OCI-LY7 (cell line): ENCODE data around the gene SASH1. TPM values are rescaled to one million over a fixed set of nuclear protein-coding genes. Genes with fewer than 3 reads are reported as not detected.

Experiments used
- BruUV-seq: library from RNA; stranded (reverse); fragments of 400-500 nt; replicated peaks from 2 replicates; lab custom pipeline; 2021; lab: Mats Ljungman, UMichigan
- CTCF ChIA-PET: fragments of 300-600 bp; sonication (Branson Sonifier 250); formaldehyde crosslinking; loops from one replicate; lab custom pipeline; 2022; ENCODE audit warnings: antibody characterized with exemption; ENCODE audit not compliant: unreplicated experiment; lab: Charles Lee
- POLR2A ChIA-PET: fragments of 300-600 bp; sonication (Branson Sonifier 250); formaldehyde crosslinking; loops from one replicate; lab custom pipeline; 2022; ENCODE audit warnings: antibody characterized with exemption; lab: Charles Lee
- DNase-seq: peaks from one replicate; pipeline ENCODE4 v3.0.0-alpha.2; 2015; ENCODE audit warnings: low spot score
- H2AFZ ChIP-seq: fragments of 200-600 bp; sonication (generic), shearing (Covaris generic); 2 replicates; pipeline ENCODE4 v1.6.1; 2014; ENCODE audit warnings: mild to moderate bottlenecking, antibody characterized with exemption, low read length, moderate library complexity
- H3K27ac ChIP-seq: fragments of 200-600 bp; sonication (generic); 2 replicates; pipeline ENCODE4 v1.5.1; 2014; ENCODE audit warnings: mixed run types, low read depth, mild to moderate bottlenecking, moderate library complexity, low read length, inconsistent platforms; ENCODE audit not compliant: poor library complexity, severe bottlenecking
- H3K36me3 ChIP-seq: fragments of 200-600 bp; sonication (generic); 2 replicates; pipeline ENCODE4 v1.6.1; 2014; ENCODE audit warnings: mild to moderate bottlenecking, antibody characterized with exemption, low read length, moderate library complexity, mixed read lengths; ENCODE audit not compliant: insufficient read depth
- H3K4me1 ChIP-seq: fragments of 200-600 bp; sonication (generic); 2 replicates; pipeline ENCODE4 v1.5.1; 2014; ENCODE audit warnings: mild to moderate bottlenecking, low read length; ENCODE audit not compliant: insufficient read depth, poor library complexity, severe bottlenecking
- H3K4me2 ChIP-seq: fragments of 200-600 bp; sonication (generic); 2 replicates; pipeline ENCODE4 v1.6.1; 2014; ENCODE audit warnings: mild to moderate bottlenecking, low read length
- H3K4me3 ChIP-seq: fragments of 200-600 bp; sonication (generic); 2 replicates; pipeline ENCODE4 v1.5.1; 2014; ENCODE audit warnings: mild to moderate bottlenecking, low read depth, low read length; ENCODE audit not compliant: poor library complexity, severe bottlenecking
- H3K79me2 ChIP-seq: fragments of 200-600 bp; sonication (generic); 2 replicates; pipeline ENCODE4 v1.6.1; 2016; ENCODE audit warnings: low read depth, mild to moderate bottlenecking, low read length, moderate library complexity, mixed read lengths; ENCODE audit not compliant: insufficient read depth
- H3K9me2 ChIP-seq: fragments of 200-600 bp; sonication (generic); 2 replicates; pipeline ENCODE4 v1.6.1; 2016; ENCODE audit warnings: mild to moderate bottlenecking, low read length, mixed read lengths; ENCODE audit not compliant: insufficient read depth
- H3K9me3 ChIP-seq: fragments of 200-600 bp; sonication (generic); 2 replicates; pipeline ENCODE4 v1.6.1; 2014; ENCODE audit warnings: mild to moderate bottlenecking, mixed run types, low read length, mixed read lengths
- H4K20me1 ChIP-seq: fragments of 200-600 bp; sonication (generic); 2 replicates; pipeline ENCODE4 v1.6.1; 2014; ENCODE audit warnings: mild to moderate bottlenecking, antibody characterized with exemption, low read length, moderate library complexity, mixed read lengths; ENCODE audit not compliant: insufficient read depth
- EZH2phosphoT487 ChIP-seq: fragments of 200-600 bp; sonication (generic); IDR thresholded peaks from 2 replicates; pipeline ENCODE4 v1.6.1; 2018; ENCODE audit warnings: low read depth, borderline replicate concordance, mild to moderate bottlenecking, mixed run types, antibody characterized with exemption, low read length, moderate library complexity, mixed read lengths
- intact Hi-C: fragments of 100-400 bp; cut with micrococcal nuclease; formaldehyde crosslinking; loops from one replicate; pipeline ENCODE4 v1.10.0; 2022; ENCODE audit not compliant: unreplicated experiment
- total RNA-seq, 2 experiments: library from RNA; depleted of rRNA in 1 of 2; stranded (reverse); fragments of >200 nt in 1 of 2; shearing (Covaris generic) in 1 of 2; gene quantifications; 2 replicates each; pipeline ENCODE4 v1.2.3, GENCODE V29; 2014 to 2022
- TF ChIP-seq, protein P1 (sequence below): fragments of 200-600 bp; sonication (generic); conservative IDR thresholded peaks from 2 replicates; pipeline ENCODE4 v1.5.1; 2014; ENCODE audit warnings: mild to moderate bottlenecking, antibody characterized with exemption, low read length, moderate library complexity, mixed read lengths

Gene SASH1
- total RNA-seq, 2 experiments from 2014 or later = not detected

DNA sequence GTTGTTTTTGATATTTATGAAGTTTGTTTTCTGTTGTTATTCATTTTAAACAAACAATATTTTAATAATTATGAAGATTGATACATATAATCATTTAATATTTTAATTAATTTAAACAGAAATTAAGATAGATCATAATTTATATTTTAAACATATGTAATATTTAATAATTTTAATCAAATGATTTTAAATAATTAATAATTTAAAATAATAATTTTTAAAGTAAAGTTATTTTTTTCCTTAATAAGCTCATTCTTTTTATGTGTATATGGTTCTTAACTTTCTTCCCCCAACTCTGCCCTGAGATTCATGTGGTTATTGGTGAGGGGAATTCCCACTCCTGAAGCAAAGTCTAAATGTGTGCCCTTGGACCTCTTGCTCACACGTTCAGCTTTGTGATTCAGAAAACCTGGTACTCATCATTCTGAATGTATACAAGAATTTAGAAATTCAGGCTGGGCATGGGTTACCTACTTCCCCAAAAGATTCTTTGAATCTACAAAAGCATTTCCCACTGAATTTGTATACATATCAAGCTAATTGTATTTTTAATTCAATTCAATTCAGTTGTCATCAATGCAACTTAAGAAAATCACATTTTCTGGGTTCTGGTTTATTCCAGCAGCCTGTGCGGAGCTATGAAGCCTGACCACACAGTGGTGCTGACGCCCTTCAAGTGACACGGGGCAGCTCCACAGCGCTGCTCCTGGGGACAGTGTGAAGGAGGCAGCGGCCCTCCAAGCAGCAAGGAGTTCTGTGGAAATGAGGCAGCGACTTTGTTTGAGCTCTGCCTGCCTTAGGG is 235.2 kb downstream of the SASH1 start:
- Histone ChIP-seq H3K4me1 (no peaks in the 10 kb centered on the region), H3K9me2 (no peaks in the 10 kb centered on the region), H3K79me2 (no peaks in the 10 kb centered on the region), H2AFZ (no peak overlapping the region), H3K36me3 (no peaks in the 10 kb centered on the region), H3K27ac (no peak overlapping the region), H3K4me2 (no peak overlapping the region), H3K4me3 (no peak overlapping the region), H3K9me3 (no peaks in the 10 kb centered on the region), H4K20me1 (no peaks in the 10 kb centered on the region)
- intact Hi-C loops = loop anchor here (1.0 to 2.0 kb wide), 4 partner anchors 122 to 451 kb away; no protein-coding TSS in a partner anchor
- no peak for TF ChIP-seq EZH2phosphoT487
- TF ChIP-seq, protein P1, sequence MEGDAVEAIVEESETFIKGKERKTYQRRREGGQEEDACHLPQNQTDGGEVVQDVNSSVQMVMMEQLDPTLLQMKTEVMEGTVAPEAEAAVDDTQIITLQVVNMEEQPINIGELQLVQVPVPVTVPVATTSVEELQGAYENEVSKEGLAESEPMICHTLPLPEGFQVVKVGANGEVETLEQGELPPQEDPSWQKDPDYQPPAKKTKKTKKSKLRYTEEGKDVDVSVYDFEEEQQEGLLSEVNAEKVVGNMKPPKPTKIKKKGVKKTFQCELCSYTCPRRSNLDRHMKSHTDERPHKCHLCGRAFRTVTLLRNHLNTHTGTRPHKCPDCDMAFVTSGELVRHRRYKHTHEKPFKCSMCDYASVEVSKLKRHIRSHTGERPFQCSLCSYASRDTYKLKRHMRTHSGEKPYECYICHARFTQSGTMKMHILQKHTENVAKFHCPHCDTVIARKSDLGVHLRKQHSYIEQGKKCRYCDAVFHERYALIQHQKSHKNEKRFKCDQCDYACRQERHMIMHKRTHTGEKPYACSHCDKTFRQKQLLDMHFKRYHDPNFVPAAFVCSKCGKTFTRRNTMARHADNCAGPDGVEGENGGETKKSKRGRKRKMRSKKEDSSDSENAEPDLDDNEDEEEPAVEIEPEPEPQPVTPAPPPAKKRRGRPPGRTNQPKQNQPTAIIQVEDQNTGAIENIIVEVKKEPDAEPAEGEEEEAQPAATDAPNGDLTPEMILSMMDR = peak; percentile 93
- no TSS peak for BruUV-seq
- CTCF ChIA-PET = interaction anchor here (1.5 kb wide), 2 partner anchors 10 to 448 kb away, joined by 4 to 6 read pairs; no protein-coding TSS in a partner anchor
- POLR2A ChIA-PET = interaction anchor here (0.6 to 1.4 kb wide), 9 partner anchors 29 to 537 kb away, joined by 3 to 6 read pairs (median 3); no protein-coding TSS in a partner anchor
- DNase-seq = peak; percentile 69

DNA sequence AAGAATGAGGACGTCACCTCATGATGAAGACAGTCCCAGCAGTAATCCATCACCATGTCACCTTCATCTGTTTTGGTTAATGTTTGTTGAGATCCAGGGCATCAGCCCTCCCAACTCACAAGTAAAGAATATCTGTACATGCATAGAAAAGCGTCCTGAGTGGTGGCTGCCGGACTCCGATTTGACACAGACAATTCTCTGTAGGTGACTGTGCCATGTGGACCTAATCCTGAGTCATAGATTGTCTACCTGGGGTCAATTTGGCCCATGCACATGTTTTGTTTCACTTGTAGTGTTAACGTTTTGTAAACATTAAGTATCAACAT is 235.8 kb downstream of the SASH1 start:
- no peak for DNase-seq
- intact Hi-C loops = loop anchor here (1.0 to 2.0 kb wide), 4 partner anchors 122 to 450 kb away; no protein-coding TSS in a partner anchor
- Histone ChIP-seq H3K9me3 (no peaks in the 10 kb centered on the region), H3K4me3 (no peak overlapping the region), H3K4me1 (no peaks in the 10 kb centered on the region), H3K79me2 (no peaks in the 10 kb centered on the region), H3K36me3 (no peaks in the 10 kb centered on the region), H3K9me2 (no peaks in the 10 kb centered on the region), H2AFZ (no peak overlapping the region), H3K27ac (no peak overlapping the region), H3K4me2 (no peak overlapping the region), H4K20me1 (no peaks in the 10 kb centered on the region)
- BruUV-seq = no TSS peak
- CTCF ChIA-PET = interaction anchor here (1.5 kb wide), 1 partner anchor 9 kb away, joined by 4 read pairs; no protein-coding TSS in a partner anchor
- POLR2A ChIA-PET = interaction anchor here (0.6 to 0.7 kb wide), 3 partner anchors 119 to 538 kb away, joined by 3 to 6 read pairs (median 3); no protein-coding TSS in a partner anchor
- TF ChIP-seq EZH2phosphoT487 = no peak
- TF ChIP-seq, protein P1 = 0 out of 2 replicates have a peak, but pooled peaks have one; percentile 45
